NCI-H187 (cell line): Measurements from ENCODE around the gene CNIH3.

Experiments
- DNase-seq, 2 experiments: peaks; one replicate each; lab custom pipeline; 2025; lab: John Stamatoyannopoulos, UW

Gene CNIH3

GRCh38 chr1:224744521-224744920 is 128.4 kb downstream of the CNIH3 start:
- no peak for DNase-seq

DNA sequence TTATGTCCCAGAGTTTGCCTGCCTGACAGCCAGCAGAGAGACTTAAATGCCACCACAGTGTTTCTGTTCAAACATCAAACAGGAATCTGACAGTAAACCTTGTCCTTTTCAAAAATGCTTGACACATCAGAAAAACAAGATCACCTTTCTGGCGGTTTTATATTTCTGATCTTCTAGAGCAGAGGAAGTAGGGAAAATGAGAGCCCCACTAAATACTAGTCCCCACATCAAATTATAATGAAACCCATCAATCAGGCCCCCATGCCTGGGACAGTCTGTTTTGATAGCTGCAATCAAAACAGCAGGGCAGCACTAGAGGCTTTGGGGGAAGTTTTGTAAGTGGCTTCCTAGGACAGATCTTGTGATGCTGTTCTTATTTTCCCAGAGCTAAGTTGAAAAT is 129.3 kb downstream of the CNIH3 start:
- no peak for DNase-seq

GRCh38 chr1:224745924-224746323 is 129.8 kb downstream of the CNIH3 start:
- DNase-seq, result no peak

- DNase-seq, result no peak
Observed at GRCh38 chr1:224747578-224747977, 131.5 kb downstream of the CNIH3 start.

- no peak for DNase-seq
Observed at GRCh38 chr1:224749916-224750315, 133.8 kb downstream of the CNIH3 start.

- no peak for DNase-seq
Observed at GRCh38 chr1:224751624-224752311, 135.7 kb downstream of the CNIH3 start.

GRCh38 chr1:224753491-224753890 is 137.4 kb downstream of the CNIH3 start:
- no peak for DNase-seq

- DNase-seq, result no peak
Observed at GRCh38 chr1:224755586-224755985, 139.5 kb downstream of the CNIH3 start.

DNA sequence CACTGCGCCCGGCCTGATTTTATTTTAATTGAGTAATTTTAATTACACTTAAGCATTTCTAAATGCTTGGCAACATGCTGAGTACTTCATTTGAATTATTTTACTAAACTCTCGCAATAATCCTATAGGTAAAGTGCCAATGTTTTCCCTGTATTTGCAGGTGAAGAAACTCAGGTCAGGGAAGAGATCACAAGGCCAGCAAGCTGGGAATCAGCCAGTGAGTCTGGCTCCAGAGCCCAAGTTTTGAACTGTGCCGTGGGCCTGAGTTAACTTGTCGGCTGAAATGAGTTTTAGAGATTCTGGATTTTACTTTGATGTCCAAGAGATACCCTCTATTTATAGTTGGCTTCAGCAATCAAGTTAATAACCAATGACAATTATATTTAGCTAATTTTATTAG is 141.4 kb downstream of the CNIH3 start:
- DNase-seq, result no peak

GRCh38 chr1:224759135-224759534 is 143.0 kb downstream of the CNIH3 start:
- DNase-seq, result no peak

DNA sequence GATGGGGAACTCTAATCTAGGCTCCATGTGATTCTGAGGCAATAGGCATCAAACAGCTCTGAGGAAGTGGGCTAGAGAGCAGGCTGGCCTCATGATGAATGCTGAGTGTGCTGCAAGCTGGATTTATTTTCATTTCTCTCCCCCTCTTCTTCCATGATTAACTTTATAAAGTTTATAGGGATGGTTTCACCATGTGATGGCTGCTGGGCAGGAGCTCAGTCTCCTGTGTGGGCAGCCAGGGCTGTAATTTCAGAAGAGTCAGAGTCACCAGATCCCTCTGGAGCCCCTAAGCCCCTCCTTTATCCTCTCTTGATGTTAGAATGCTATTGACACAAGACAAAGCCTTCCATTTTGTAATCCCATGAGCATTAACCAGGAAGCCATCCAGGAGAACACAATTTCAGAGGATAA is 143.6 kb downstream of the CNIH3 start:
- DNase-seq, result no peak

- DNase-seq, result no peak
Observed at GRCh38 chr1:224760163-224760562, 144.0 kb downstream of the CNIH3 start.

GRCh38 chr1:224761245-224761644 is 145.1 kb downstream of the CNIH3 start:
- DNase-seq, result no peak

DNA sequence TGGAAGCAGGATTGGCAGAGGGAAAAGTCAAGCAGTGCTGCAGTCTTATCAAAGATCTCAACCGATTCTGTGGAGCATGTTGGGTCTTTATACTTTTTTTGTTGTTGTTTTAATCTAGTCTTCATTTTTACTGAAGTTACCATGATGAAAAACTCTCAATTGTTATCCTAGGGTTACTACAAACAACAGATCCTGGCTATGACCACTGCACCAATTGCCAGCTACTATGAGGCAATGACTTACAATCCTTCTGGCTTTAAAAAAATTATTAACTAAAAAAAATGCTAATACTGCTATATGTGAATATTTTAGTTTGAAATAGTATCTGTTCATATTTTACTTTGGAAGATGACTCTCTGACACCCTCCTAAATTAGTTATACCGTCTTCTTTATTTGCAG is 145.9 kb downstream of the CNIH3 start:
- DNase-seq, result no peak

DNA sequence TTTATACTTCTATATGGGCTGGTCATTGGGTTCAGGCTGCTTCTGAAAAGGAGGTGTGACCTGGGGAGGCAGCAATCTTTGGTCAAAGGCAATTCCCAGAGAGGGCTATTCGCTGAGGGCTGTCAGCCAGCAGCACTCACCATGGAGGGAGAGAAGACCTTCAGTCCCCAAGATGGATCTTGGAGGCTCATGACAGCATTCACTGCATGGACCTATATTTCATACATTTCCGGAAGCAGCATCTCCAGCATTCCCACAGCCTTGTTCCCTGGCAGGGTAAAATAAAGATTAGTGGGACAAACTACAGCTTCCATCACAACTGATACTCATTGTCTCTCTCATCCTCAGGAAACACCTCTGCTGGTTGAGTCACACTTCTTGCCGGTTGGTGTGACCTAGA is 146.6 kb downstream of the CNIH3 start:
- DNase-seq, result no peak

GRCh38 chr1:224763126-224763775 is 147.1 kb downstream of the CNIH3 start:
- DNase-seq, result no peak

DNA sequence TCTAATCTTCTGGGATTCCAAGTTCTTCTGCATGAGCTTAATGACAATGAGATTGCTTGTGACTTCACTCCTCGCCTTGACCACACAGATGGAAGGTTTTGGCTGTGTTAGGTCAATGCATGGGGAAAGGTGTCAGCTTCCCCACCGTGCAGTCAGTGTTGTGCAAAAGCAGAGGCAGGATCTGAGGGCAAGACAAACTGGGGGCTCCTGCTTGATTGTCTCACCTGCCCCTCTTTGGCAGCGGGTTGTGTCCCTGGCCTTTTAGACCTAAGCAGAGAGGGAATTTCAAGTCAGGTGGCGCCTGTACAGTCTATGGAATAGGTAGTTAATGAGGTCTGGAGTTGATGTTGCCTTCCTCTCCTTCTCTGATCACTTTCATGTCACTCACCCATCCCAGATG is 150.1 kb downstream of the CNIH3 start:
- DNase-seq, result no peak

DNA sequence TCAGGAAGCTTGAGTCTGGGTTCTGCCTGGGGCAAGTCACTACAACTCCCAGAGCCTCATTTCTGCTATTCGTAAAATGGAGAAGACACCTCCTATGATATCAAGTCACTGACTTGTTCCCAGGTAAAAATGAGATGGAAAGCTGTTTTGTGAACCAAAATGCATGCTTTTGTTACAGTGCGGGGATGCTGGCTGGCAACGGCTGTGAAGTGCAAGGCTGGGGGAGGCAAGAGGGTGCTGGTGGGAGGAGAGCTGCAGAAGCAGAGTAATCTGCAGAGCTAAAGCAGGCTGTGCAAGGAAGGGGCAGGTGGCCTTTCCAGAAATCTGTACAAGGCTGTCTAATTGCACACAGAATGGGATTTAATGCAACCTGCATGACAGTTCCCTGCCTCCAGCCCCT is 150.9 kb downstream of the CNIH3 start:
- DNase-seq, result no peak

DNA sequence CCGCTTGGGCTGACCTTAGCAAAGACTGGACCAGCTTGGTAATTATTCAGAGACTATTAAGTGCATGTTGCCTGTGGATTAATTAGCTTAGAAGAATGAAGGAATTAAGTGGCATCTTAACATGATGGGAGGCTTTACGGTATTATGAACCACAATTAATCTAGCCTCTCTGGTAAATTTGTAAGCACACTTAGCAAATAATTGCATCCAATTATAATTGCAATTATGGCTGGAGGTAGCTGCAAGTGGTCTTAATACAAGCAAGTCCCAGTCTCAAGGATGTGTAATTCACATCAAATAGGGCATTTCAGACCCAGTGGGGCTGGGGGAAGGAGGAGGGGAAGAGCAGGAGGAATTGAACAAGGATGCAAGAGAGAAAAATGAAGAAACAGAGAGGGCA is 151.6 kb downstream of the CNIH3 start:
- no peak for DNase-seq

DNA sequence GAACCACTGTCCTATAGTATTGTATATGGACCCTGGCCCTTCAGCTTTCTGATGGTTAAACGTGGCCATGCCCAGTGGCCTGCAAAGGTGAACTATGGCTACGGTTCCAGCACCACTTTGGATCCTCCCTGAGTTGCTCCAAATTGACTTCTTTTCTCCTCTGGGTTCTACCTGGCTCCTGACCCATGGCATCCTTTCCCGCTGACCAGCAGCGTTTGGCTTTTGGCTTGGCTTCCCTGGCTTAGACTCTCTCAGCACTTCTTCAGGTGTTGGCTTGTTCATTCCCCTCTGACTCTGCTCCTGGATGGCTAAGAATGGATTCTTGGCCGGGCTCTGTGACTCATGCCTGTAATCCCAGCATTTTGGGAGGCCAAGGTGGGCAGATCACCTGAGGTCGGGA is 152.9 kb downstream of the CNIH3 start:
- no peak for DNase-seq

GRCh38 chr1:224769452-224770335 is 153.6 kb downstream of the CNIH3 start:
- DNase-seq, result no peak

DNA sequence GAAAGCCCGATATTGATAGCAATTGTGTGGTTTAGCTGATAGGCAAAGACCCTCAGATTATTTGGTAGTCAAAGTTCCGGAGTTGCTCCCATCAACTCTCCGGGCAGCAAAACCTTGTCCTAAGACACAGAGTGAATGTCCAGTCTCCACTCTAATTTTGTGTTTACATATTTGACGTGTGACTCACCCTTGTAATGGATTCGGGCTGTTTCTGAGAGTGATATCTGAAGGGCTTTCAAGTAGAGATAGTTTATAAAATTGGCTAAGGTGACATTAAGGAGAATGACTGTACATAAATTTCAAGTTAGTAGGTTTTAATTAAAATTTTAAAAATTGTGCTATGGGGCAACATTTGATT is 154.2 kb downstream of the CNIH3 start:
- no peak for DNase-seq

- DNase-seq, result no peak
Observed at GRCh38 chr1:224773646-224774045, 157.5 kb downstream of the CNIH3 start.
